Ovary (tissue), 9 donors: ENCODE measurements around the gene TANC1. TPM values are rescaled to one million over a fixed set of nuclear protein-coding genes. Genes with fewer than 3 reads are reported as not detected.
"Not testable (repeated sequence)": the region's sequence is repeated elsewhere in the genome, so short reads cannot be mapped to it uniquely, and the experiment has no call there.

Experiments
- DNase-seq, 5 donors: peaks; one replicate each; pipeline ENCODE4 v3.0.0-alpha.2; 2019 to 2020
- H3K27ac ChIP-seq, 2 donors: fragments of 200-600 bp; one replicate each; pipeline versions ENCODE4 v1.5.1 to v1.8.0; 2019 to 2022
- H3K27me3 ChIP-seq: fragments of 200-600 bp; one replicate; pipeline ENCODE4 v1.8.0; 2022
- H3K36me3 ChIP-seq: fragments of 200-600 bp; sonication (generic); one replicate; pipeline ENCODE4 v1.5.1; 2019
- H3K4me1 ChIP-seq: one replicate; pipeline ENCODE4 v1.8.1; 2013; ENCODE audit warnings: mild to moderate bottlenecking, moderate library complexity; ENCODE audit not compliant: insufficient read depth
- H3K4me3 ChIP-seq: fragments of 200-600 bp; sonication (generic); one replicate; pipeline ENCODE4 v1.5.1; 2017
- H3K9me3 ChIP-seq, 2 donors: fragments of 200-600 bp in 1 of 2; sonication (generic) in 1 of 2; one replicate each; pipeline versions ENCODE4 v1.5.1 to v1.8.1; 2013 to 2019; ENCODE audit warnings: mild to moderate bottlenecking in 1 of 2, moderate library complexity in 1 of 2
- CTCF ChIP-seq, 3 donors: fragments of 450-650 bp in 2 of 3; fragments of 200-600 bp in 1 of 3; IDR thresholded peaks; one replicate each; pipeline versions ENCODE4 v1.5.1 to v1.8.0; 2016 to 2022; ENCODE audit warnings: antibody characterized with exemption in 3 of 3, mild to moderate bottlenecking in 1 of 3
- EP300 ChIP-seq: sonication (generic); formaldehyde crosslinking; IDR thresholded peaks from one replicate; pipeline ENCODE4 v1.6.1; 2017; ENCODE audit warnings: antibody characterized with exemption
- POLR2A ChIP-seq: fragments of 450-650 bp; IDR thresholded peaks from one replicate; pipeline ENCODE4 v1.6.1; 2017; ENCODE audit warnings: antibody characterized with exemption, mild to moderate bottlenecking, moderate library complexity
- WGBS, 3 donors: extraction: QIAGEN DNeasy Blood & Tissue Kit in 1 of 3; methylation state at CpG; one replicate each; pipeline versions ENCODE4 v1.1.5 to v1.1.7; 2013 to 2017; 5-methylcytosine and 5-hydroxymethylcytosine counted together
- intact Hi-C, 4 donors: fragments of 100-400 bp; cut with DNase I; formaldehyde crosslinking; loops; one replicate each; pipeline versions ENCODE4 v1.11.0 to v1.15.1; 2022 to 2023
- polyA plus RNA-seq, 2 donors: library from polyadenylated mRNA; stranded (reverse); fragments of 200-250 nt in 1 of 2; fragments of 350-450 nt in 1 of 2; fragmentation: Illumina TruSeq in 1 of 2; extraction: RNeasy Lipid Tissue Mini Kit (QIAGEN cat#74804) in 1 of 2; gene quantifications; one replicate each; pipeline ENCODE4 v1.2.3, GENCODE V29; 2013 to 2014
- total RNA-seq, 7 donors: library from RNA; depleted of rRNA in 2 of 7; stranded (reverse); fragments of >200 nt in 2 of 7; fragmentation: NEBNext Ultra II Directional in 3 of 7; extraction: Animal tissue kit (Norgen Biotek cat#: 25700) in 3 of 7; gene quantifications; one replicate each; pipeline versions ENCODE4 v1.1.0 to v1.2.4, GENCODE V29; 2016 to 2023
- donor health status: DM: no; HTN: no; CAD: no; lungs with moderate emphysema.
- donor health status: DM: no; HTN: no; CAD: no.
- donor health status: Bipolar disorder and iron deficiency.
- donor health status: DM: yes; HTN: yes; CAD: no.
- donor health status: DM: no; HTN: no; CAD: no.
- donor health status: DM: yes; HTN: yes; CAD: no.

The TANC1 gene
- total and polyA plus RNA-seq, 9 donors: 12.2 to 39.2 (median 25.8) TPM

- Histone ChIP-seq H3K4me3 (no peak overlapping the region), H3K4me1 (peaks cover 29% of the 10 kb centered on the region), H3K36me3 (no peaks in the 10 kb centered on the region), H3K27me3 (no peaks in the 10 kb centered on the region), H3K9me3 (no peaks in the 10 kb centered on the region), H3K27ac (no peak overlapping the region)
- 96 to 98% (median 98%) methylated on average over 7 of the region's 7 CpGs for WGBS, 3 donors
- no peak for DNase-seq
- intact Hi-C loops: loop anchor here in 1 of 4 donors (5.0 kb wide), 1 partner anchor 212 kb away; no protein-coding TSS in a partner anchor
- TF ChIP-seq EP300: no peak
- TF ChIP-seq CTCF (IDR thresholded peaks at IDR 0.05): no peak
- no peak for TF ChIP-seq POLR2A
These were observed 66.3 kb downstream of the TANC1 start for GRCh38 chr2:159034713-159035112.

- peaks cover 25% of the 10 kb centered on the region for H3K4me1 ChIP-seq
- H3K9me3 ChIP-seq: no peaks in the 10 kb centered on the region
- no peak overlapping the region for H3K27ac ChIP-seq
- H3K27me3 ChIP-seq: no peaks in the 10 kb centered on the region
- DNase-seq: no peak
- 77 to 80% (median 79%) methylated on average over 10 of the region's 10 CpGs for WGBS, 3 donors
- H3K36me3 ChIP-seq: no peaks in the 10 kb centered on the region
- no peak for TF ChIP-seq EP300
- no peak for TF ChIP-seq POLR2A
- no peak for TF ChIP-seq CTCF (IDR thresholded peaks at IDR 0.05)
- intact Hi-C loops: no loop called here
- no peak overlapping the region for H3K4me3 ChIP-seq
These were observed 67.5 kb downstream of the TANC1 start for GRCh38 chr2:159035790-159036411.

GRCh38 chr2:159036461-159036860 lies 68.0 kb downstream of the TANC1 start:
- H3K27me3 ChIP-seq, H3K36me3 ChIP-seq, H3K9me3 ChIP-seq, DNase-seq, intact Hi-C loops, H3K27ac ChIP-seq, H3K4me3 ChIP-seq: not testable (repeated sequence)
- H3K4me1 ChIP-seq: peaks cover 22% of the 10 kb centered on the region
- 84 to 92% (median 90%) methylated on average over 3 of the region's 3 CpGs for WGBS, 3 donors

GRCh38 chr2:159041328-159041727 lies 72.9 kb downstream of the TANC1 start:
- H3K27ac ChIP-seq, H3K4me3 ChIP-seq, H3K27me3 ChIP-seq, H3K9me3 ChIP-seq, intact Hi-C loops, DNase-seq, H3K4me1 ChIP-seq, H3K36me3 ChIP-seq: not testable (repeated sequence)
- 95 to 97% (median 95%) methylated on average over 11 of the region's 11 CpGs for WGBS, 3 donors

- 93 to 97% (median 95%) methylated on average over 13 of the region's 13 CpGs for WGBS, 3 donors
- H3K27ac ChIP-seq: no peak overlapping the region
- H3K4me3 ChIP-seq: no peak overlapping the region
- H3K9me3 ChIP-seq: no peaks in the 10 kb centered on the region
- intact Hi-C loops: no loop called here
- TF ChIP-seq CTCF (IDR thresholded peaks at IDR 0.05): no peak
- TF ChIP-seq POLR2A: no peak
- no peak for TF ChIP-seq EP300
- H3K36me3 ChIP-seq: no peaks in the 10 kb centered on the region
- H3K4me1 ChIP-seq: peaks cover 7% of the 10 kb centered on the region
- no peak for DNase-seq
- H3K27me3 ChIP-seq: no peaks in the 10 kb centered on the region
These were observed 73.8 kb downstream of the TANC1 start for GRCh38 chr2:159042115-159042850.
